ENCODE measurements around the gene HSPD1. TPM values are rescaled to one million over a fixed set of nuclear protein-coding genes. Genes with fewer than 3 reads are reported as not detected.
"Not testable (repeated sequence)": the region's sequence is repeated elsewhere in the genome, so short reads cannot be mapped to it uniquely, and the experiment has no call there.

Gene HSPD1
- total and polyA plus RNA-seq, 2 experiments from 2014 or later = 319 to 551 TPM

- Histone ChIP-seq H3K27me3 (no peaks in the 10 kb centered on the region), H3K27ac (no peak overlapping the region), H3K9me3 (ENCODE audit: low read depth) (no peaks in the 10 kb centered on the region), H3K4me1 (ENCODE audit: low read depth) (peaks cover 12% of the 10 kb centered on the region), H3K36me3 (peaks cover 49% of the 10 kb centered on the region), H3K4me3 (no peak overlapping the region)
- DNase-seq (ENCODE audit: low read depth in 1 of 2, low spot score in 1 of 2) = no peak
- TF ChIP-seq CTCF (IDR thresholded peaks at IDR 0.05; ENCODE audit: low read depth, low read length) = no peak
Measured at GRCh38 chr2:197496695-197497094, 2.9 kb downstream of the HSPD1 start.

GRCh38 chr2:197495433-197496134, 4.1 kb downstream of the HSPD1 start:
- peaks cover 12% of the 10 kb centered on the region for H3K4me1 ChIP-seq (ENCODE audit: low read depth)
- H3K27ac ChIP-seq = no peak overlapping the region
- H3K27me3 ChIP-seq = no peaks in the 10 kb centered on the region
- no peak overlapping the region for H3K4me3 ChIP-seq
- peaks cover 59% of the 10 kb centered on the region for H3K36me3 ChIP-seq
- TF ChIP-seq CTCF (IDR thresholded peaks at IDR 0.05; ENCODE audit: low read depth, low read length) = no peak
- no peak for DNase-seq (ENCODE audit: low read depth in 1 of 2, low spot score in 1 of 2)
- no peaks in the 10 kb centered on the region for H3K9me3 ChIP-seq (ENCODE audit: low read depth)

GRCh38 chr2:197487385-197487784, 12.3 kb downstream of the HSPD1 start:
- Histone ChIP-seq H3K9me3 (ENCODE audit: low read depth) (no peaks in the 10 kb centered on the region), H3K4me3 (no peak overlapping the region), H3K4me1 (ENCODE audit: low read depth) (no peaks in the 10 kb centered on the region), H3K36me3 (peaks cover 63% of the 10 kb centered on the region), H3K27me3 (no peaks in the 10 kb centered on the region), H3K27ac (peak overlapping the region; percentile 48)
- DNase-seq (ENCODE audit: low read depth in 1 of 2, low spot score in 1 of 2) = no peak
- no peak for TF ChIP-seq CTCF (IDR thresholded peaks at IDR 0.05; ENCODE audit: low read depth, low read length)

GRCh38 chr2:197486175-197486574, 13.5 kb downstream of the HSPD1 start:
- H3K27me3 ChIP-seq = no peaks in the 10 kb centered on the region
- H3K36me3 ChIP-seq = peaks cover 51% of the 10 kb centered on the region
- H3K4me1 ChIP-seq (ENCODE audit: low read depth) = no peaks in the 10 kb centered on the region
- H3K9me3 ChIP-seq (ENCODE audit: low read depth) = no peaks in the 10 kb centered on the region
- no peak overlapping the region for H3K4me3 ChIP-seq
- DNase-seq (ENCODE audit: low read depth in 1 of 2, low spot score in 1 of 2) = no peak
- no peak for TF ChIP-seq CTCF (IDR thresholded peaks at IDR 0.05; ENCODE audit: low read depth, low read length)
- no peak overlapping the region for H3K27ac ChIP-seq

- H3K9me3 ChIP-seq (ENCODE audit: low read depth); H3K4me3 ChIP-seq; H3K27ac ChIP-seq; H3K27me3 ChIP-seq; H3K4me1 ChIP-seq (ENCODE audit: low read depth); DNase-seq (ENCODE audit: low read depth in 1 of 2, low spot score in 1 of 2): not testable (repeated sequence)
- H3K36me3 ChIP-seq = peaks cover 33% of the 10 kb centered on the region
Measured at GRCh38 chr2:197484248-197484647, 15.4 kb downstream of the HSPD1 start.

GRCh38 chr2:197480165-197481036, 19.2 kb downstream of the HSPD1 start:
- Histone ChIP-seq H3K9me3 (ENCODE audit: low read depth) (no peaks in the 10 kb centered on the region), H3K27me3 (no peaks in the 10 kb centered on the region)
- no peak for DNase-seq (ENCODE audit: low read depth in 1 of 2, low spot score in 1 of 2)

More at GRCh38 chr2:197480165-197481036, 19.2 kb downstream of the HSPD1 start:
- Histone ChIP-seq H3K36me3 (peaks cover 7% of the 10 kb centered on the region), H3K27ac (no peak overlapping the region), H3K4me3 (no peak overlapping the region), H3K4me1 (ENCODE audit: low read depth) (no peaks in the 10 kb centered on the region)
- TF ChIP-seq CTCF (IDR thresholded peaks at IDR 0.05; ENCODE audit: low read depth, low read length) = no peak

All from cardiac muscle cell (in vitro differentiated cells and primary cell).